K562 (cell line): ENCODE data around the gene KBTBD12.

ENCODE experiments used
- CEBPB ChIP-seq: fragments of 450-650 bp; IDR thresholded peaks from 2 replicates; pipeline ENCODE4 v1.6.1; 2016; ENCODE audit warnings: missing genetic modification characterization, missing compliant biosample characterization
- POLR2A ChIP-seq: fragments of 450-650 bp; conservative IDR thresholded peaks from 2 replicates; pipeline ENCODE4 v1.6.1; 2016
- RAD21 ChIP-seq, 2 experiments: fragments of 250-450 bp in 1 of 2; fragments of 450-650 bp in 1 of 2; sonication (Bioruptor Pico) in 1 of 2; formaldehyde crosslinking in 1 of 2; IDR thresholded peaks in 1 of 2; conservative IDR thresholded peaks in 1 of 2; 2 replicates each; pipeline versions ENCODE4 v1.4.0 to v1.8.0; 2020 to 2022; ENCODE audit warnings: mild to moderate bottlenecking in 2 of 2, moderate library complexity in 1 of 2
- SP1 ChIP-seq: sonication (generic); formaldehyde crosslinking; IDR thresholded peaks from 2 replicates; pipeline ENCODE4 v1.8.1; 2022; ENCODE audit warnings: mild to moderate bottlenecking, missing genetic modification reagents
- TF ChIP-seq, protein P1 (sequence below), 2 experiments: fragments of 450-650 bp; formaldehyde crosslinking in 1 of 2; IDR thresholded peaks; 2 replicates each; pipeline versions ENCODE4 v1.4.0 to v1.6.1; 2014 to 2020; ENCODE audit warnings: mild to moderate bottlenecking in 2 of 2, borderline replicate concordance in 1 of 2, low read depth in 1 of 2

DNA sequence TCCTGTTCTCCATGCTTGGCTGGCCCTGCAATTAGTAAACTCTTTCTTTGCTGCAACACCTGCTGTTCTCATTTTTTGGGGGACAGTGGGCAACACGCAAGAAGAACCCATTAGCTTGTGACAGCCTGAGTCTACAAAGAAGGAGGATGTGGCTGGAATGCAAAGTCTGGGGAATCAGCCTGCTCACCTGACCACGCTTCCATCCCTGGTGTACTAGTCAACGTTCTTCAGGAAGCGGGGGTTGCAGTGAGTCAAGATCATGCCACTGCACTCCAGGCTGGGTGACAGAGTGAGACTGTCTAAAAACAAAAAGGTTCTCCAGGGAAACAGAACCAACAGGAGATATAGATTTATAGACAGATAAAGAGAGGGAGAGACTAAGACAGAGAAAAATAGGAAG lies 27.7 kb upstream of the KBTBD12 start:
- TF ChIP-seq, protein P1, sequence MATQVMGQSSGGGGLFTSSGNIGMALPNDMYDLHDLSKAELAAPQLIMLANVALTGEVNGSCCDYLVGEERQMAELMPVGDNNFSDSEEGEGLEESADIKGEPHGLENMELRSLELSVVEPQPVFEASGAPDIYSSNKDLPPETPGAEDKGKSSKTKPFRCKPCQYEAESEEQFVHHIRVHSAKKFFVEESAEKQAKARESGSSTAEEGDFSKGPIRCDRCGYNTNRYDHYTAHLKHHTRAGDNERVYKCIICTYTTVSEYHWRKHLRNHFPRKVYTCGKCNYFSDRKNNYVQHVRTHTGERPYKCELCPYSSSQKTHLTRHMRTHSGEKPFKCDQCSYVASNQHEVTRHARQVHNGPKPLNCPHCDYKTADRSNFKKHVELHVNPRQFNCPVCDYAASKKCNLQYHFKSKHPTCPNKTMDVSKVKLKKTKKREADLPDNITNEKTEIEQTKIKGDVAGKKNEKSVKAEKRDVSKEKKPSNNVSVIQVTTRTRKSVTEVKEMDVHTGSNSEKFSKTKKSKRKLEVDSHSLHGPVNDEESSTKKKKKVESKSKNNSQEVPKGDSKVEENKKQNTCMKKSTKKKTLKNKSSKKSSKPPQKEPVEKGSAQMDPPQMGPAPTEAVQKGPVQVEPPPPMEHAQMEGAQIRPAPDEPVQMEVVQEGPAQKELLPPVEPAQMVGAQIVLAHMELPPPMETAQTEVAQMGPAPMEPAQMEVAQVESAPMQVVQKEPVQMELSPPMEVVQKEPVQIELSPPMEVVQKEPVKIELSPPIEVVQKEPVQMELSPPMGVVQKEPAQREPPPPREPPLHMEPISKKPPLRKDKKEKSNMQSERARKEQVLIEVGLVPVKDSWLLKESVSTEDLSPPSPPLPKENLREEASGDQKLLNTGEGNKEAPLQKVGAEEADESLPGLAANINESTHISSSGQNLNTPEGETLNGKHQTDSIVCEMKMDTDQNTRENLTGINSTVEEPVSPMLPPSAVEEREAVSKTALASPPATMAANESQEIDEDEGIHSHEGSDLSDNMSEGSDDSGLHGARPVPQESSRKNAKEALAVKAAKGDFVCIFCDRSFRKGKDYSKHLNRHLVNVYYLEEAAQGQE (IDR thresholded peaks at IDR 0.05; ENCODE audit: borderline replicate concordance), result no peak
- TF ChIP-seq, protein P1 (CRISPR knock-in tag; IDR thresholded peaks at IDR 0.05; ENCODE audit: low read depth), result no peak
- TF ChIP-seq RAD21 (CRISPR knock-in tag; conservative IDR thresholded peaks at IDR 0.05 in 1 of 2, IDR thresholded peaks at IDR 0.05 in 1 of 2) (no peak), POLR2A (no peak), CEBPB (tag) (no peak), SP1 (CRISPR knock-in tag) (no peak)
